Peyer's patch (tissue), 4 donors: ENCODE data around the gene OGDHL.

Source experiments
- CTCF ChIP-seq, 6 experiments: fragments of 450-650 bp in 4 of 6; fragments of 200-600 bp in 2 of 6; sonication (generic) in 1 of 6; IDR thresholded peaks; one replicate each; pipeline ENCODE4 v1.5.1; 2017 to 2019; ENCODE audit warnings: antibody characterized with exemption in 6 of 6, mild to moderate bottlenecking in 3 of 6, moderate library complexity in 1 of 6
- POLR2A ChIP-seq, 2 donors: fragments of 450-650 bp; IDR thresholded peaks; one replicate each; pipeline ENCODE4 v1.5.1; 2017; ENCODE audit warnings: antibody characterized with exemption in 2 of 2, mild to moderate bottlenecking in 2 of 2, moderate library complexity in 2 of 2

DNA sequence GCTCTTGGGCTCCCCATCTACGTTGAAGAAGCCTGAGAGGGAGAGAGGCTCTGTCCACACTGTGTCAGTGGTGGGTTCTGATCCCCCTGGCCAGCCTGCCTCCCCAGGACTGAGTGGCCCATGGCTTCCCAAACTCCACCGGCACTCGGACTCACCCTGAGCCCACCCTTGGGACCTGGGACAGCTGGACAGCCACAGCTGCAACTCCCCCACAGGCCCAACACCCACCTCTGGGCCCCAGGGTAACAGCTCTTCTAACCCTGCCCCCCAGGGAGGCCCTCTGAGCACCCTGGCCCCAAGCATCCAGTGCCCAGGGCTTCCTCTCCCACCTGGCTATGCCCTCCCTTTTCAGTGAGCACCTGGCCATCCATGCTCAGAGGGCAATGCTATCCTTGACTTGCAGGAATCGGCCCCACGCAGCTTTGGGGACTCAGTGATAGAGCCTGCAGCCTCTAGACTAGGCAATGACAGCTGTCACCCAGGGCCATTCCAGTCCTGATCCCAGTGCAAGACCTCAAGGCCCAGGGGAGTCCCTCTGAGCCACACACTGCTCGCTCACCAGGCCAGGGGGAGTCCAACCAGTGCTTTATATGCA is 17.9 kb downstream of the OGDHL start:
- TF ChIP-seq CTCF (IDR thresholded peaks at IDR 0.05) (no peak), POLR2A (IDR thresholded peaks at IDR 0.05) (no peak)
